Activated CD8-positive, alpha-beta T cell treated with anti-CD3 and anti-CD28 coated beads for 36 hours (primary cell): ENCODE results near the gene XRCC3. TPM values are rescaled to one million over a fixed set of nuclear protein-coding genes. Genes with fewer than 3 reads are reported as not detected.

Experiments used
- ATAC-seq: fragments of 200-7000 bp; cut with Tn5 transposase; one replicate; pipeline ENCODE4 v1.10.0; 2021; ENCODE audit warnings: mild to moderate bottlenecking, moderate library complexity
- CTCF ChIA-PET: fragments of 350-600 bp; sonication (Branson Sonifier 250); formaldehyde crosslinking; loops from one replicate; lab custom pipeline; 2021; ENCODE audit warnings: antibody characterized with exemption; lab: Charles Lee
- POLR2A ChIA-PET: fragments of 350-600 bp; sonication (Branson Sonifier 250); formaldehyde crosslinking; loops from one replicate; lab custom pipeline; 2021; ENCODE audit warnings: antibody characterized with exemption; lab: Charles Lee
- DNase-seq: peaks from one replicate; pipeline ENCODE4 v3.0.0-alpha.2; 2020
- H3K27ac Mint-ChIP-seq: one replicate; pipeline ENCODE4 v1.8.0; 2021; ENCODE audit warnings: mild to moderate bottlenecking, mixed read lengths
- H3K27me3 Mint-ChIP-seq: one replicate; pipeline ENCODE4 v1.8.0; 2021; ENCODE audit warnings: mixed read lengths
- H3K36me3 Mint-ChIP-seq: one replicate; pipeline ENCODE4 v1.8.0; 2021; ENCODE audit warnings: low read depth, mixed read lengths
- H3K4me1 Mint-ChIP-seq: one replicate; pipeline ENCODE4 v1.8.0; 2021; ENCODE audit warnings: low read depth, mixed read lengths
- H3K4me3 Mint-ChIP-seq: one replicate; pipeline ENCODE4 v1.8.0; 2021; ENCODE audit warnings: mild to moderate bottlenecking, moderate library complexity, mixed read lengths
- H3K9me3 Mint-ChIP-seq: one replicate; pipeline ENCODE4 v1.8.0; 2021; ENCODE audit warnings: mixed read lengths
- CTCF ChIP-seq: fragments of 200-600 bp; IDR thresholded peaks from one replicate; pipeline ENCODE4 v1.8.0; 2022; ENCODE audit warnings: antibody characterized with exemption, mild to moderate bottlenecking
- intact Hi-C: fragments of 100-400 bp; cut with micrococcal nuclease; formaldehyde crosslinking; loops from one replicate; pipeline ENCODE4 v1.10.0; 2022
- total RNA-seq, 2 experiments: library from RNA; stranded (reverse); gene quantifications; one replicate each; pipeline ENCODE4 v1.2.3, GENCODE V29; 2021

XRCC3 gene
- total RNA-seq, 2 experiments from 2014 or later = 47.3 to 55.2 TPM

- H3K36me3 Mint-ChIP-seq = peaks cover 31% of the 10 kb centered on the region
- CTCF ChIA-PET = no interaction called here
- intact Hi-C loops = no loop called here
Observed at GRCh38 chr14:103684471-103684870, 30.8 kb downstream of the XRCC3 start.

DNA sequence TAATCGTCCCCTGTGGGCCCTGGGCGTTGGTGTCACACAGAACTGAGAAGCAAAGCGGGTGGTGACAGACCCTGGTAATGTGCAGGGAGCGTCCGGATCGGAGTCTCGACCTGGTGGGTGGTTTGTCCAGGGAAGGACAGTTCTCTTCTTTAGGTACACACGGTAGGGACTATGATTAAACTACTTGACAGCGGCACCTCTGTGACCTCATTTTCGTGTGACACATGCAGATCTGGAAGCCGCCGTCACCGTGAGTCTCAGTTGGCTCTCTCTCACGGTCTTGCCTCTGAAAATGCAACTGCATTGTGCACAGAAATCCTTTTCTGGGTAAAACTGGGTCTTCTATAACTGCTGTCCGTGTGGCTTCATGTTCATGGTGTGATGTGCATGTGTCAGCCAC is 32.1 kb downstream of the XRCC3 start:
- DNase-seq (no peak), ATAC-seq (no peak)
- ChIA-PET CTCF (no interaction called here), POLR2A (no interaction called here)
- Mint-ChIP-seq H3K4me3 (no peak overlapping the region), H3K36me3 (peaks cover 38% of the 10 kb centered on the region), H3K4me1 (peaks cover 8% of the 10 kb centered on the region), H3K27ac (no peak overlapping the region), H3K9me3 (no peaks in the 10 kb centered on the region), H3K27me3 (no peaks in the 10 kb centered on the region)
- TF ChIP-seq CTCF = no peak
- intact Hi-C loops = no loop called here

More at GRCh38 chr14:103684471-103684870, 30.8 kb downstream of the XRCC3 start:
- Mint-ChIP-seq H3K4me1 (peaks cover 4% of the 10 kb centered on the region), H3K4me3 (no peak overlapping the region), H3K27me3 (no peaks in the 10 kb centered on the region), H3K27ac (no peak overlapping the region), H3K9me3 (no peaks in the 10 kb centered on the region)
- POLR2A ChIA-PET = no interaction called here
- no peak for TF ChIP-seq CTCF
- DNase-seq = no peak
- no peak for ATAC-seq

DNA sequence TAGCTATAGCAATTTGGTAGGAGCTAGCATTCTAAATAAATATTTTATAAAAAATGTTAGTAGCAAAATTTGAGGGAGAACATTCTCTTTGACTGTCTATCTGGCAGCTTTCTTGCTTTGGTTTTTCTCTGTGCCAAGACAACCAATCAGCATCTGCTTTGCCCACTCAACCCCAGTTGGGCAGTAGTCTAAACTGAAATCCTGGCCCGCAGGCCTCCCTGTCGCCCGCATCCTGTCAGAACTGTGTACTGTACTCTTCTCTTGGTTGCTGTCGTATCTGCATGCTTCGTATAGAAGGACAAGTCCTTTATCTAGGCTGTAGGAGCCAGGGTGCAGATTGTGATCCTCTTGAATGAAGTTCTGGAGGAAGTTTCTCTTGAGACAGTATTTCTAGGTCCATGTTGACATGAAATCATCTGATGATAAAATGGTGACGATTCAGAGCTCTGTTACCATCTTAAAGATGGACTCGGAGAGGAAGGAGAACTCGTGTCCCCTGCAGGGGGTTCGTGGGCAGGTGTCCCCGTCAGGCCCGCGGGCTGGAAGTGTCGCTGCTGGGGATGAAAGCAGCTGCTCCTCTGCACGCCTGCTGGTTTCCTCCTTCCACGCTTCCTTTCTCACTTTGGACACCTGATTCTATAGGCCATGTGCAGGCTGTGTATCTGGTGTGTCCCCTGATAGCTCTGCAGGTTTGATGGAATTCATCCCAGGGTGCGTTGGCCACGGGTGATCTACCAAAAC is 34.6 kb downstream of the XRCC3 start:
- ChIA-PET CTCF (interaction anchor here (0.8 to 1.8 kb wide), 14 partner anchors 8 to 220 kb away, joined by 3 to 13 read pairs (median 4); no protein-coding TSS in a partner anchor), POLR2A (no interaction called here)
- TF ChIP-seq CTCF = no peak
- peaks cover 42% of the 10 kb centered on the region for H3K36me3 Mint-ChIP-seq
- H3K27ac Mint-ChIP-seq = no peak overlapping the region
- no peak for DNase-seq
- intact Hi-C loops = no loop called here
- H3K4me3 Mint-ChIP-seq = no peak overlapping the region
- no peaks in the 10 kb centered on the region for H3K27me3 Mint-ChIP-seq
- ATAC-seq = no peak
- peaks cover 8% of the 10 kb centered on the region for H3K4me1 Mint-ChIP-seq
- no peaks in the 10 kb centered on the region for H3K9me3 Mint-ChIP-seq

DNA sequence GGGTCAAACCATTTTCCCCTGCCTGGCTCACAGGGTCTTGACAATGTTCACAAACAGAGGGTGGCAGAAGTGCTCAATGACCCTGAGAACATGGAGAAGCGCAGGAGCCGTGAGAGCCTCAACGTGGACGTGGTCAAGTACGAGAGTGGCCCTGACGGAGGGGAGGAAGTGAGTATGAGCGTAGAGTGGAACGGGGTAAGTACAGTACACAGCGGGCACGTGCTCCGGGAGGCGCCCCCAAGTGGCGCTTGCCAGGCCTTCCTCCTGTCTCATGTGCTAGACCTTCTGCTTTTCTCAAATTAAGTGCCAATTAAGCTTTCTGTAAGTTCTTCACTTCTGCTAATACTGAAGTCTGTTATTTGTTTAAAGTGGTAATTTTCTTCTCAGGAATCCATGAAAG is 35.9 kb downstream of the XRCC3 start:
- peak; percentile 57 for TF ChIP-seq CTCF
- intact Hi-C loops = loop anchor here (5.0 kb wide), 1 partner anchor 107 kb away; no protein-coding TSS in a partner anchor
- peak overlapping the region; percentile 74 for H3K27ac Mint-ChIP-seq
- no peak overlapping the region for H3K4me3 Mint-ChIP-seq
- POLR2A ChIA-PET = no interaction called here
- H3K27me3 Mint-ChIP-seq = no peaks in the 10 kb centered on the region
- peak; percentile 71 for DNase-seq
- ATAC-seq = peak; percentile 92
- no peaks in the 10 kb centered on the region for H3K9me3 Mint-ChIP-seq
- CTCF ChIA-PET = interaction anchor here (0.6 to 1.8 kb wide), 15 partner anchors 9 to 224 kb away, joined by 3 to 13 read pairs (median 4); no protein-coding TSS in a partner anchor
- H3K4me1 Mint-ChIP-seq = peaks cover 8% of the 10 kb centered on the region
- peaks cover 44% of the 10 kb centered on the region for H3K36me3 Mint-ChIP-seq
